Muscle layer of colon (tissue), 2 donors: ENCODE results near the gene SP140L.
"Not testable (repeated sequence)": the region's sequence is repeated elsewhere in the genome, so short reads cannot be mapped to it uniquely, and the experiment has no call there.

Experiments
- H3K27ac ChIP-seq: one replicate; pipeline ENCODE4 v1.7.0; 2013; ENCODE audit warnings: low read depth, mild to moderate bottlenecking, low read length, moderate library complexity
- H3K27me3 ChIP-seq, 2 donors: one replicate each; pipeline ENCODE4 v1.7.0; 2013; ENCODE audit warnings: low read length in 2 of 2, mild to moderate bottlenecking in 2 of 2; ENCODE audit not compliant: insufficient read depth in 2 of 2, control insufficient read depth in 1 of 2
- H3K36me3 ChIP-seq: one replicate; pipeline ENCODE4 v1.7.0; 2013; ENCODE audit warnings: mild to moderate bottlenecking, low read length; ENCODE audit not compliant: insufficient read depth
- H3K4me1 ChIP-seq: one replicate; pipeline ENCODE4 v1.7.0; 2013; ENCODE audit warnings: mild to moderate bottlenecking, low read length; ENCODE audit not compliant: insufficient read depth
- H3K4me3 ChIP-seq, 2 donors: one replicate each; pipeline ENCODE4 v1.7.0; 2013; ENCODE audit warnings: low read length in 2 of 2, low read depth in 1 of 2, mild to moderate bottlenecking in 1 of 2, moderate library complexity in 1 of 2
- H3K9ac ChIP-seq: one replicate; pipeline ENCODE4 v1.7.0; 2013; ENCODE audit warnings: low read length
- H3K9me3 ChIP-seq: one replicate; pipeline ENCODE4 v1.7.0; 2013; ENCODE audit warnings: mild to moderate bottlenecking, low read length
- donor health status: abdominal sarcoma.
- donor health status: Adenocarcinoma of cecum.

The SP140L gene

DNA sequence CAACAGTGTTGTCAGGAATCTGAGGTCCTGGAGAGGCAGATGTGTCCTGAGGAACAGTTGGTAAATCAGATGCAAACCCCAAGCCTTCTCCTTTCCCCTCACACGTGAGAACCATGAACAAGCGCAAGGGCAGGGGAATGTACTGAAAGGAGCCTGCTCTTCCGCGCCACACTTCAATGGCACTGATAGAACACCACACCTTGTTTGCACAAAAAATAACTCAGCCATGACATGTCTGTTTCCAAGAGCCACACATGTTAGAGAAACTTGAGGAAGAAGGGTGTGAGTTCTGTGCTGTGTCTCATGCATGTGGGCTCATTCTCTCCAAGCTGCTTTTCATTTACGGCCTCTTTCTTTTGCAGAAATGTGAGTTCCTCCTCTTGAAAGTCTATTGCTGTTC lies 16.2 kb upstream of the SP140L start:
- not testable (repeated sequence) for H3K4me3 ChIP-seq, H3K4me1 ChIP-seq, H3K9ac ChIP-seq, H3K36me3 ChIP-seq, H3K27me3 ChIP-seq, H3K27ac ChIP-seq, H3K9me3 ChIP-seq

- H3K27me3 ChIP-seq, H3K9me3 ChIP-seq, H3K36me3 ChIP-seq, H3K4me1 ChIP-seq, H3K4me3 ChIP-seq, H3K27ac ChIP-seq, H3K9ac ChIP-seq: not testable (repeated sequence)
Measured at GRCh38 chr2:230311634-230312033, 15.4 kb upstream of the SP140L start.

- H3K36me3 ChIP-seq, result no peaks in the 10 kb centered on the region
- no peak overlapping the region for H3K4me3 ChIP-seq
- no peaks in the 10 kb centered on the region for H3K4me1 ChIP-seq
- H3K27me3 ChIP-seq, result no peaks in the 10 kb centered on the region
- H3K27ac ChIP-seq, result no peak overlapping the region
- no peaks in the 10 kb centered on the region for H3K9me3 ChIP-seq
- H3K9ac ChIP-seq, result no peak overlapping the region
Measured at GRCh38 chr2:230312638-230313037, 14.4 kb upstream of the SP140L start.

GRCh38 chr2:230317366-230317765 lies 9.6 kb upstream of the SP140L start:
- no peak overlapping the region for H3K27ac ChIP-seq
- no peaks in the 10 kb centered on the region for H3K27me3 ChIP-seq
- H3K4me3 ChIP-seq, result no peak overlapping the region
- no peaks in the 10 kb centered on the region for H3K4me1 ChIP-seq
- no peaks in the 10 kb centered on the region for H3K9me3 ChIP-seq
- no peaks in the 10 kb centered on the region for H3K36me3 ChIP-seq
- no peak overlapping the region for H3K9ac ChIP-seq

DNA sequence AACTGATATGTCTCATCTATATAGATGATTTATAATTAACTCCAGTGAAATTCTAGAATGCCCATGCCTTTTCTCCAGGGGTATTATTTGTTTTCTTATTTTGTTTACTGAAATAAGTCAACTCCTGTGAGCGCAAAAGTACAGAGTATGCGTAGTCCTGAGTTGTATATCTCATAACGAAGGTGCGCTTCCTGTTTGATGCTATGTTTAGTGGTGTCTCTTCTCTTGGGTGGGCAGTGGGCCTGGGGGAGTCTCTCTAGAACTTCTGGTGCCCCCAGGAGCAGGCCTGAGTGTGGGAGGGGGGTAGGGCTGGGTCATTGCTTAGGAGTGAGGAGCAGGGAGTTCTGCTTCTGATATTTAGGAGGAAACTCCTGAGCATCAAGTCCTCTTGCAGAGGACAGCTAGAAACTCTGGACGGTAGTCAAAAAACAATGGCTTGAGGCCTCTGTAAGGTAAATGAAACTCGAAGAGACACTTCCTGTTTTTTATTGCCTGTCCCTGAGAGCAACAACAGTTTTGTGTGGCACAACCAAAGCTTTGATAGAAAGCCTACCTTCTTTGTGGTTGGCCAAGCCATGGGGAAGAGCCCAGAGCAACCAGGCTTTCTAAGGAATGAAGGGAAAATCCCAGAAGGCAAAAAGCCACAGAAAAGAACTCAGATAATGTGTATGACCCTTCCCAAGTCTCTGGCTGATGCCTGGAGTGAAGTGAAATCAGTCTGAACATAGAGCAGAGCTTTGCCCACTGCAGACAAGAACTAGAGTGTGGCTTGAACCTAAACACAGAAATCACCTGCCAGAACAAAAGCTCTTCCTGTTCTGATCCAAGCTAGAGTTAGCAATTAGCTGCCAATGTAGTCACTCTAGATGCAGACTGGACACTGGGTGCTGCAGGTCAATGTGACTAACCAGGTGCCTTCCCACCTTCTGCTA lies 8.5 kb upstream of the SP140L start:
- Histone ChIP-seq H3K27ac (no peak overlapping the region), H3K9ac (no peak overlapping the region), H3K9me3 (no peaks in the 10 kb centered on the region), H3K4me1 (no peaks in the 10 kb centered on the region), H3K27me3 (no peaks in the 10 kb centered on the region), H3K36me3 (no peaks in the 10 kb centered on the region), H3K4me3 (no peak overlapping the region)

DNA sequence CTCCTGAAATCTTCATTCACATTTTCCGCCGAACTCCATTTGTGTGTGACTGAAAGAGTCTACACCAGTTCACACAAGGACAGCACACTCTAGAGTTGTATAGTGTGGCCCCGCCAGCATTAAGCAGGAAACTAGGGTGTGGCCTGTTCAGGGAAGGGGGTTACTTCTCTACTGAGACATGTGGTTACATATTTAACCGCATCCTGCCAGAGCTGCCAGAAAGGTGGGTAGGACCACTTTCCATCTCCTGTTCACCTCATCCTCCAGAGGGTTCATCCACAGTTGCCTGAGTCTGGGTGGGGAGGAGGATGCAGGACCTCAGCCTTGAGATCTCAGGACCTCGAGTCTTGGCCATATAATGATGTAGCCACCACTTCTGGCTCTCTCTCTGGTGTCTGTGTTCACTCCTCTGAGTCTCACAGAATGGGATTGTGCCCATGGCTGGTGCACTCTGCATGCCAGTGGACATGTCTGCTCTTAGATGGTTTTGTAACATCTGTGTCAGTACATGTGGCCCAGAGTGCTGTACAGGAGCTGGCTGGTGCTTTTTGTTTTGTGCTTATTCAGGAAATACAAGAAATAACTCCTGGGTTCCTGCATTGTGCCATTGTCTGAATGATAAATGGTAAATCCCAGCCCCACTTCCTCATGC lies 7.7 kb upstream of the SP140L start:
- Histone ChIP-seq H3K9ac (no peak overlapping the region), H3K36me3 (no peaks in the 10 kb centered on the region), H3K27ac (no peak overlapping the region), H3K4me1 (no peaks in the 10 kb centered on the region), H3K4me3 (no peak overlapping the region), H3K27me3 (no peaks in the 10 kb centered on the region), H3K9me3 (no peaks in the 10 kb centered on the region)

DNA sequence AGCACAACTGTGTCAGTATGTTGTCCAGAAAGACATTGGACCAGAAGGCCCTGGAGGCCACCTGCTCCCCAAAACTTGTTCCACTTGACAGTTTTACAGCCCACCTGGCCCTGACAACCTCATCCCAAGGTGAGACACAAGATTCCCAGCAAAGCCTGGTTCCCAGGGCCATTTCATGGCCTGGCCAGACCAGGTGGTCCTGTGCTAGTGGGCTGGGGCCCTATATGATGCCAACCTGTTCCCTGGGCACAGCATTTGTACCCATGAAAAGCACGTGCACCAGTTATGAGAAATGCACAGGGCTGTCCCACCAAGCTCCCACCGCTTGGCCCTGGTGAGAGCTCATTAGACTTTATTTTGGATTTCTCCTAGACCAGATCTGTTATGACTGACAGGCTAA lies 6.0 kb upstream of the SP140L start:
- H3K36me3 ChIP-seq, result no peaks in the 10 kb centered on the region

GRCh38 chr2:230322561-230323384 lies 4.2 kb upstream of the SP140L start:
- no peaks in the 10 kb centered on the region for H3K36me3 ChIP-seq

More for the DNA sequence above, 6.0 kb upstream of the SP140L start:
- Histone ChIP-seq H3K27me3 (no peaks in the 10 kb centered on the region), H3K9ac (no peak overlapping the region), H3K27ac (no peak overlapping the region), H3K9me3 (no peaks in the 10 kb centered on the region), H3K4me1 (no peaks in the 10 kb centered on the region), H3K4me3 (no peak overlapping the region)

GRCh38 chr2:230323385-230324106 lies 3.4 kb upstream of the SP140L start:
- Histone ChIP-seq H3K9ac (no peak overlapping the region), H3K36me3 (no peaks in the 10 kb centered on the region), H3K27ac (no peak overlapping the region), H3K27me3 (no peaks in the 10 kb centered on the region), H3K4me3 (no peak overlapping the region), H3K4me1 (peaks cover 10% of the 10 kb centered on the region), H3K9me3 (no peaks in the 10 kb centered on the region)

More at GRCh38 chr2:230322561-230323384, 4.2 kb upstream of the SP140L start:
- Histone ChIP-seq H3K4me1 (peaks cover 9% of the 10 kb centered on the region), H3K4me3 (no peak overlapping the region), H3K27ac (no peak overlapping the region), H3K9me3 (no peaks in the 10 kb centered on the region), H3K27me3 (no peaks in the 10 kb centered on the region), H3K9ac (no peak overlapping the region)

DNA sequence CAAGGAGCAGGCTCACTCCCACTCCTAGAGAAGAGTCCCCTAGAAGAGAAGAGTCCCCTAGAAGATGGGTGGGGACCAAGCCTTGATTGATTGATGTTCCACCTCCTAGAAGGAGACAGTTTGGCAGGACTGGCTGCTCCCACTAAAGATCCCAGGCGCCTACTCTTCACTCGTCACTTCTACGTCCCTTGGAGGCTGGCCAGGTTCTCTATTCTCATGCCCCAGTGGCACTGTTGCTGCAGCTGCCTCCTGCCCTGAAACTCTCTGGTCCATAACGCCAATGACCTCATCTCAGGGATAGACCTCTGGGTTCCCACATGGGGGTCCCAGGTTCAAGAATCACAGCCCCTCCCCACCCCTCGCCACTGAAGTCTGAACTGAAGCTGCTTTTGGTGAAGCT lies 2.5 kb upstream of the SP140L start:
- no peak overlapping the region for H3K4me3 ChIP-seq
- H3K27me3 ChIP-seq, result no peaks in the 10 kb centered on the region
- no peaks in the 10 kb centered on the region for H3K36me3 ChIP-seq
- peaks cover 10% of the 10 kb centered on the region for H3K4me1 ChIP-seq
- no peak overlapping the region for H3K27ac ChIP-seq
- no peaks in the 10 kb centered on the region for H3K9me3 ChIP-seq
- no peak overlapping the region for H3K9ac ChIP-seq
